GM19193 (cell line): ENCODE data around the gene FAM120A.

Experiments
- POLR2A ChIP-seq: IDR thresholded peaks from 4 replicates; pipeline ENCODE4 v1.6.1; 2011; ENCODE audit not compliant: insufficient read depth, insufficient read length; ENCODE audit errors: extremely low read depth

Gene FAM120A

DNA sequence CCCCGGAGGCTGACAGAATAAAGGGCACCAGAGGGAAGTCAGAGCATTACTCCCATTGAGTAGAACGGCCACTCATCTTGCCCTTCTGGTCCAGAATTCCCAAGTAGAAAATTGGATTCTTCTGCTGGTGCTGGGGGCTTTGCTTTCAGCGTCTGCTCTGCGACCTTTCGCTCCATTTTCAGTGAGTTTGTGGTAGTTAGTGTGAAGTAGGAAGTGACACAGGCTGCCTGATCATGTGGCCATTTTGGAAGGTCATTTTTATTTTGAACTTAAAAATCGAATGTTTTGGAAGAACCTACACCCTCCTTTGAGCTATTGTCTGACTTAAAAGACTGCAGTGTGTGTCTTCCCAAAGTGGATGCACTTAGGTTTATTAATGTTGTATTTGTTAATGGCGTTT lies 58.6 kb downstream of the FAM120A start:
- TF ChIP-seq POLR2A = no peak

DNA sequence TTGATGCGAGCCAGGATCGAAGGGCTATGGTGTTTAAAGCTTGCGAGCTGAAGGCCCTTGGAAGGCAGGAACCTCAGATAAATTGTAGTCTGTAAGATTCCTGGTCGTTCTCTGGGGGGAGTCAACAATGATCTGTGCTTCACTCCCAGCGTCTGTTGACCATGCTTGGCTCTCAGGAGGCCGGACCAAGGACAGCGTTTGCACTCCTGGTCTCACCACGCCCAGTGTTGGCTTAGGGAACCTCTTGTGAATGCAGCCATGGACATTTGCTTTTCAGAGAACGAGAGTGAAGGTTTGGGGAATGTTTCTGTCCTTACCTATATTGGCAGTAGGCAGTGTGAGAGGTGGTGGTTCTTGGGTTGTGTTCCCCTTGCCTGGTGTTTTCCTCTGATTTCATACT lies 62.1 kb downstream of the FAM120A start:
- no peak for TF ChIP-seq POLR2A

DNA sequence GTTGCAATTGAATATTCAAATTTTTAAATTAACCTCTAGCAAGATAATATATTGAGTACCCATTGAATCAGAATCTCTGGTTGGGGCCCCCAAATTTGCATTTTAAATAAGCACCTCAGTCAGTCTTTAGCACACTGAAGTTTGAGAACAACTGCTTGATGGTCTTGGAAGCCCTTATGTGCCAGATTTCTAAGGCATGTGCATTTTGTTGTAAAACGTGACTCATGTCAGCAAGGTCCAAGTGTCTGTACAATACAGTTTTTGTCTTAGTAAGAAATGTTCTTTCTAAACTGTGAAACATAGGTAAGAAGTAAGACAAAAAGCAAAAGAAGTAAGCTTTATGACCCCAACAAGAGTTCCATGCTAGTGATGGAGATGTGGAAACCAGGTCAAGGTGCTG lies 65.8 kb downstream of the FAM120A start:
- TF ChIP-seq POLR2A = no peak

DNA sequence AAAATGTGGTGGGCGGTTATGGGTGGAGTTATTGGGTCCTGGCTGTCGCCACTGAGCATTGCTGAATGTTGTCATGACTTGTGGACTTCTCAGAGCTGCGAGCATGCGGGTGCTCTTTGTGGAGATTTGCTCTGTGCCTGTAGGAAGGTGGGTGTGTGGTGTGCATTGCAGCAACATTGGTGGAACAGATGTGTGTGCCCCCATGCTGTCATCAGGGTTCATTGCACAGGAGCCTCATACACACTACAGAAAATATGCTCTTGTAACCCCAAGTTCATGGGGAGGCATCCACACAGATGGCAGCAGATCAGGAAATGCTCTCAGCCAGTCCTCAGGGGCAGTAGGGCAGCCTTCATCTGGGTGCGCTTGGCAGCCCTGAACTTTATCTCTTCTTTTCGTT lies 69.0 kb downstream of the FAM120A start:
- TF ChIP-seq POLR2A = no peak

DNA sequence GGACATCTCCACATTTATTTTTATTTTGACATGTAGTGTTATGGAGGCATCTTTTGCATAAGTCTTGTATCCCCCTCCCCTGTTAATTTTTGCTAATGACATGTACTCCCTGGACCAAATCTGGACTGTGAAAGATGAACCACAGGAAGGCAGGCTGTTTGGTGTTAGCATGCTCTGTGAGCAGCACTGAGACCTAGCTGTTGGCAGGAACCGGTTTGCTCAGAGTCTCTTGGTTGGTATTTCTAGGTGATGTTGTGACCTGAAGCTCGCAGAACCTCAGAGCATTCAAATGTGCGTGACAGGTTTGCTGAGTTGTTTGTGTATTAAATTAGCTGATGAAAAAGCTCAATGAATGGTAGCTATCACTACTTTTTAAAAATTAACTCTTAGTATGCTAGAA lies 71.3 kb downstream of the FAM120A start:
- no peak for TF ChIP-seq POLR2A

DNA sequence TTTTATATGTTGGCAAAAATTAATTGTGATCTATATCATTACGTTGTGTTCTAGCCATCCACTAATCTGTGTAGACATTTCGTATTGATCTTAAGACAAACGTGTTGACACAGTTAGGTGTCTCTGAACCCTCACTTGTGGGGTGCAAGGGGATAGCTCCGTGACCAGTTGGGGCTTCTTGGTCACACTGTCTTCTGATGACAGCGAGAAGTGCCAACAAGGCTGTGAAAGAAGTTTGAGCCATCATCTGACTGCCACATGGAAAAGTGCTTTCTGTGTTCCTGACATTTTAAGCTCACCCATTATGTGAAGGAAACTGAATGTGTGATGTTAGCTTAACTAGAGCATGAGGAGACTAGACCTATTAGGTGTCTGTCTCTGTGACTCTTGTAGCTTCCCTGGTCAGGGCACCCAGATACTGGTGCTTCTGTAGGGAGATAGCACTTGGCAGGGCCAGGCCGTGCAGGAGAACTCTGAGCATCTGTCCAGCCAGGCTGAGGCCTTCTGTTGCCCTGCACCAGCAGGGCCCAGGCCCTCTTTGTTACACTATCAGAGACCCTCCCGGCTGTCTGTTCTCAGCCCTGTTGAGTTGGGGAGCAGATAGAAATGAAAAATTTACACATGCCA lies 72.1 kb downstream of the FAM120A start:
- TF ChIP-seq POLR2A = no peak

DNA sequence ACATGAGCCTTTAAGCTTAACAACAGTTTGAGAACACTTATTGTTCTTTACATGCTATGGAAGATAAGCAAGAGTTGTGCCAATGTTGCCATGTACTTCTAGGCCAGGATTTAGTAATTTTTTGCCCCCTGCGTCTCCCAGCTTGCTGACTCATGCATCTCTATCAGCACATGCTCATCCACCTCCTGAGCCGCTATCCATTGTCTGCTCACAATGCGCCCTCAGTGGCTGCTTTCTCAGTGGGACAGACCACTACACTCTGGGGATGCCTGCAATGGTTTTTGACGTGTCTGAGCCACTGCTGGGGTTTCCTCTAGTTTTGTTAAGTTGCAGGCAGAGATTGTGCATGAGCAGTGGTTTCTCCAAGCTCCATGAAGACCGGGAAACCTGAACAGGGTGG lies 74.0 kb downstream of the FAM120A start:
- no peak for TF ChIP-seq POLR2A

DNA sequence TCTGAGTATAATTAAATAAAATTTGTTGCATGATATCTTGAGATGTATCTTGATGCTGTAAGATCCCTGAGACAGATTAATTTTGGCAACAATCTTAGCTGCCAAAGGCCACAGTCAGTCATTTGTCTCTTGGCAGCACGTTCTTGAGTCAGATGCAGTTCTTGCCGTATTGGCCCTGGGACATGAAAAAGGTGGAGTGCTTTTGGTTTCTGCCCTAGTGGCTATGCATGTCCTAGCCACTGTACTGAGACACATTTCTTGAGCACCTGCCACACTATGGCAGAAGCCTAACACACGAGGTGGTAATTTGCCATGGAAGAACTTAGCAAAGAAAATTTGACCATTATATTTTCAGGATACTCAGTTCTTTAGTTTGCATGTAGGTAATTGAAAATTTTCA lies 79.9 kb downstream of the FAM120A start:
- no peak for TF ChIP-seq POLR2A

DNA sequence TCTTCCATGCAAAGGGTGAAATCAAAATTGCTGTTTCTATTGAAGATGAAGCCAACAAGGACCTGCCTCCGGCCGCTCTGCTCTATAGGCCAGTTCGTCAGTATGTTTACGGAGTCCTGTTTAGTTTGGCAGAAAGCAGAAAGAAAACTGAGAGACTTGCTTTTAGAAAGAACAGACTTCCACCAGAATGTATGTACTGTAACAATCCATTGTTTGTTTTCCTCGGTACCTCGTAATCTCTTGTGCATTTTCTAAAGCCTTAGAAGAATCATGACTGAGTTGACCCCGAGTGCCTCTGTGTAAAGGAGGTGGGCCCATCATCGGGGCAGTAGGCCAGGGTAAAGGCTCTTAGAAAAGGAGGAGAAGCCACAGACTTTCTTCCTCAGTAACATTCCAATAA lies 80.7 kb downstream of the FAM120A start:
- TF ChIP-seq POLR2A = no peak

DNA sequence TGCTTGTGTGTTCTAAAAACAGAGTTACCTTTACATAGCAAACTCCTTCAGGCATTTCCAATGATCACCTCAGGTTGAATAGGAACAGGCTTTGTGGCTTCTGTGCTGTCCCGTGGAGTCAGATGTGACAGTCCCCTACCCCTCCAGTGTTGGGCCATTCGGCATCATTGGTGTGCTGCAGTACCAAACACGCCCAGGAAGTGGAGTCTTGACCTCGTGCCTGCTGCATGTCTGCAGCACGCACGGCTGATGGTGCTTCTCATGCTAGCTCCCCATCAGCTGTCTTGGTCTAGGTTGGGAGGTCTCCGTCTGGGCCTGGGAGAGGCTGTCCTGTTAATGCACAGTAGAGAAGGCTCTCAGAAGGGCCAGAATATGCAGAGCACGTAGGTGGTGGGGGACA lies 82.4 kb downstream of the FAM120A start:
- no peak for TF ChIP-seq POLR2A

DNA sequence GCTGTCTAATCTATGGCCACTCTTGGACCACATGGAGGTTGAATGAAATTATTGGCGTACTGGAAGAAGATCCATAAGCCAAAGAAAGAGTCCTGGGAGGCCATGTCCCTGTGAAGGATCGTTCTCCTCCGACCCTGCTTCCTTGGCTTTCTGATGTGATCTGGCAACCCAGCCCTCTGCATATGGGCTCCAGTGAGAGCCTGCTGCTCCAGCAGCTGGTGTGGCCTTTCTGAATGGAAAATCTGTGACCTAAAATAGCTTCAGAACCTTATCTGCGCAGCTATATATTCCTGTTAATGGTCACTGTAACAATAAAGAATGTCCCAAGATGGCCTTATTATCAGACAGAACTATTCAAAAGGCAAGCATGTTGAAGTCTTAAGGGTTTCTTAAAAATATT lies 84.7 kb downstream of the FAM120A start:
- TF ChIP-seq POLR2A = no peak

DNA sequence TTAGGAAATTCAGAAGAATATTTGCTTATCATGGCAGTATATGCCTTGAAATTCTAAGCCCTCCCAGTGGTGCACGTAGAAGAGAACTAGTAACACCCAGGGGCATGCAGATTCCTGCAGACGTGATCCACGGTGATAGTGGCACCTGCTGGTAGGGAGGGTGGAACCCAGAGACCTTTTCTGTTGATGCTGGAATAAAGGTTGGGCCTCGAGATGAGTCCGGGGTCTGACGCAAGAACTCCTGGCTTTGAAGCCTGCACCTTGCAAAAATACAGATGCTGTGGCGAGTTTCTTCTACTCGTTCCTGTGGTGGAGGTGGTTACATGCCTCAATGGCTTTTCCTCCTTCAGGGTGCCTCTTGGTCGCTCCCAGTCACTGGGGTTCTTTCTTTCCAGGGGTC lies 85.4 kb downstream of the FAM120A start:
- no peak for TF ChIP-seq POLR2A

DNA sequence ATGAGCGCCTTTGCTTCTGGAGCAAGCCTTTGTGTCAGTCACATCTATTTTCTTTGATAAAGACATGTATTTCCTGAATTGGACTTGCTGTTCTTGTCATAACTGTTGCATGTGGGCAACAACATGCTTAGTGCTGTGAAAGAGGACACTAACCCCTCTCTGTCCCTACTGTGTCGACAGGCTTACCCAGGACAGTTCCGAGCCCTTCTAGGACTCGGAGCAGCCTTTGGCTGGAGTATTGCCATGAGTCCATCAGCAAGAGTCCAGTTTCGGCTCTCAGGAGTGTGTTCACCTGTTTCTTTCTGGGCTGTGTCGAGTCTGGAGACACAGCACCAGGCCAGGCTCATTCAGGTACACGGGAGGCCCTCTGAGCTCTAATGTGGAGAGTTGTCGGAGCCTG lies 88.8 kb downstream of the FAM120A start:
- no peak for TF ChIP-seq POLR2A

DNA sequence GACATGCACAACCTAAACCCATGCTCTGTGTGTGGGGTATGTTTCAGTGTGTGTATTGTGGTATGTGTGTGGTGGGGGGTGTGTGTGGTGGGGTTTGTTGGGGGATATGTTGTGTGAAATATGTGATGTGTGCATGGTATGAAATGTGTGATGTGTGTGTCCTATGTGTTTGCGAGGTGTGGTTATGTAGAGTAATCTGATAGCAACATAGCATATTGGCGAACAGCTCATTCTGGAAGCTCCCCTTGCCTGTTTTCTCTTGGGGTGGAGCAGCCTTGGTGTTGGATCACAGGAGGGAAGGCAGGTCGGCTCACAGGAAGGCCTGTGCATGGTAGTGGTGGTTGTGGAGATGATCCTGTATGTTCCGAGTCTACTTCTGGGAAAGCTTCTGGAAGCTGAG lies 89.5 kb downstream of the FAM120A start:
- TF ChIP-seq POLR2A = no peak

DNA sequence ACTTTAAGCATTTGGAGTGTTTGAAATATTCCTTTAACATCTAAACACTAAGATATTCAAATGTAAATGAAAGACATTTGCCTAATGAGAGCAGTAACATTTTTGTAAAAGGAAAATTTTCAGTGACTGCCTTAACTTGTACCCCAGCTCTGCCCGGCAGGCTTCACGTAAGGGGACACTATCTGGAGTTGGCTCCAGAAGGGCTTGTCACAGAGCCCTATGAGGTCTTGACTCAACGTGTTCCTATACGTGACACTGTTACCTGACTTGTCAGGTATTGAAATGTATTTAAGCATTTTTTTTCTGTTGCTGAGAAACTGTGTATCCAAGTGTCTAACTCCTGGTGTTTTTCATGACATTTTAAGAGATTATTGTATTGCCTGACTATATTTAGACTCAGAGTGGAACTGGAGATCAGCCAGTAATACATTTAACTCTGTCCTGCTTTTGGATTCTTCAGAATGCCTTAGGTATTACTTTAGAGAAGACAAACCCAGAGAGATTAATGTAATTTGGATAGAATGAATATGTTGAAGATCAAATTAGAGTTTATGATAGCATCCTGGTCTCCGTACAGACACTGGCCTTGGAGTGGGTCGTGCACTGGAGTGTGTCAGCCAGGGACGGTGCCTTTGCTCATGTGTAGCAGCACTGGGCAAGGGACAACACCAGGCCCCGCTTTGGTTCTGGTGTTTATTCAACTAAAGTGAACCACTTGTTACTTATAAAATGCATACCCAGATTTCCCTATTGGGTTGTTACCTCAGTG lies 90.3 kb downstream of the FAM120A start:
- no peak for TF ChIP-seq POLR2A

DNA sequence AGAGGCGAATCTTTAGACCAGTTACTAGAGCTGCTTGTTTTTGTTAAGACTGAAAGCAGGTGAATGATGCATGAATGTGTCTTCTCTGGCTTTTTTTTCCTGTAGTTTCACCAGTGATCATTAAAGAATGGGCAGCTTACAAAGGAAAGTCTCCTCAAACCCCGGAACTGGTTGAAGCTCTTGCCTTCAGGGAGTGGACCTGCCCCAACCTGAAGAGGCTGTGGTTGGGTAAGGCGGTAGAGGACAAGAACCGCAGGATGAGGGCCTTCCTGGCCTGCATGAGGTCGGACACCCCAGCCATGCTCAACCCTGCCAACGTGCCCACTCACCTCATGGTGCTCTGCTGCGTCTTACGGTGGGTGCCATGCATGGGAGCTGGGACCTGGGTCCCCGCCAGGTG lies 91.6 kb downstream of the FAM120A start:
- TF ChIP-seq POLR2A = no peak
